ENCODE data around the gene OPA1. TPM values are rescaled to one million over a fixed set of nuclear protein-coding genes. Genes with fewer than 3 reads are reported as not detected.

Gene OPA1
- total and polyA plus RNA-seq, 2 of the 13 experiments (the other 11 are each of a cell fraction or from before 2014, with no cell fraction given): 26.7 to 78.5 TPM

DNA sequence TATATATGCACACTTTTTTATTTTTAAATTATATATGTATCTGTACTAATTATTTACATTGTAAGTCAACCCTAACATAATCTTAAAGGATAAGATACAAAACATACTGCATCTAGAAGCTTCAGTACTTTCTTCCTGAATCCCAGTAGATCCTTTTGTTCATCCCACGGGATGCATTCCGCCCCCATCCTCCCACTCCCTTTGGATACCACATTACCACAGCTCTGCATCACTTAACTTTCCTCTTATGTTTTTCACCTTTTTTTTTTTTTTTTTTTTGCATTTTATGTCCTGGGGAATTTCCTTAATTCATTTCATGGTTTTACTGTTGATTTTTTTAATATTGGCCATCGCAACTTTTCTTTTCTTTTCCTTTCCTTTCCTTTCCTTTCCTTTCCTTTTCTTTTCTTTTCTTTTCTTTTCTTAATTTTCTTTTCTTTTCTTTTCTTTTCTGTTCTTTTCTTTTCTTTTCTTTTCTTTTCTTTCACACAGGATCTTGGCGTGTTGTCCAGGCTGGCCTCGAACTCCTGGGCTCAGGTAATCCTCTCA, 3.0 kb downstream of the OPA1 start (continued):
- TF ChIP-seq BRCA1 (CRISPR knock-in tag; IDR thresholded peaks at IDR 0.05) (no peak), ZNF530 (CRISPR knock-in tag; IDR thresholded peaks at IDR 0.05; ENCODE audit: low read depth) (no peak), DNMT3B (CRISPR knock-in tag; conservative IDR thresholded peaks at IDR 0.05) (no peak), EP300 (IDR thresholded peaks at IDR 0.05; ENCODE audit: low read depth in 2 of 2, low read length in 2 of 2) (no peak), EP300 (CRISPR knock-in tag; IDR thresholded peaks at IDR 0.05; ENCODE audit: borderline replicate concordance) (no peak)

DNA sequence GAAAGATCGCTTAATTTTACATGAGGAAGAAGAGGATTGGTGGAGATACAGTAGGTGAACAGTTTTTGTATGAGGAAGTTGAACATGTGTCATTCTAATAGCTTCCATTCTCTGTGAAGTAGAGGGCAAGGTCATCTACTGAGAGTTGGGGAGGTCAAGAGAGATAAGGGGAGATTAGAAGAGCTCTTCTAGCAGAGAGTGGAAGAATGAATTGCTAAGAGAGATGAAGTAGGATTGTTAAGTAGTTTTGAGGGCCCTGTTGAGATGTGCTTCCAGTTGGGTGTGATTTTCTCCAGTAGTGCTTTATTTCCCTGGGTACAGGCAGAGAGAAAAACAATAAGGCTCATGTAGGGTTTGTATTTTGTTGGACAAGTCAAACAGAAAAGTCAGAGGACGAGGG, 5.2 kb downstream of the OPA1 start:
- in situ Hi-C loops (cut with HindIII; ENCODE audit: extremely low pct_ligation_motif_present, low pct_unique_long_range_greater_than_20kb): loop anchor here (25.0 kb wide), 1 partner anchor 686 kb away; the partner anchor contains the start of gene MB21D2
- no peak for ATAC-seq
- Histone ChIP-seq H3K36me3 (replicated peaks in 1 of 2; ENCODE audit: control insufficient read depth in 1 of 2, insufficient read depth in 2 of 2, low read length in 2 of 2) (peaks cover 4 to 44% of the 10 kb centered on the region in 2 experiments; a peak in 4 of 5 replicates), H3K27ac (ENCODE audit: extremely low read length, insufficient read depth, low read length) (no peak overlapping the region), H3K9me3 (ENCODE audit: low read length) (no peaks in the 10 kb centered on the region), H3K27me3 (ENCODE audit: control insufficient read depth in 1 of 2, insufficient read depth in 2 of 2, low read length in 2 of 2) (peaks cover 0 to 5% of the 10 kb centered on the region in 2 experiments; a peak in 1 of 5 replicates), H2AFZ (ENCODE audit: low read length) (no peak overlapping the region), H3K79me2 (ENCODE audit: insufficient read depth, low read length) (peaks cover 82% of the 10 kb centered on the region), H3K9ac (ENCODE audit: insufficient read depth, low read depth, low read length) (no peak overlapping the region), H4K20me1 (ENCODE audit: insufficient read depth, low read length) (peaks cover 5% of the 10 kb centered on the region; the same call in 1 of the 2 replicates), H3K4me2 (ENCODE audit: low read depth, low read length) (no peak overlapping the region), H3K4me3 (replicated peaks in 1 of 3; ENCODE audit: insufficient read depth in 1 of 3, low read depth in 2 of 3, low read length in 3 of 3) (no peak overlapping the region), H3K4me1 (ENCODE audit: insufficient read depth, low read length) (peaks cover 25% of the 10 kb centered on the region)
- 97% methylated on average over 2 of the region's 2 CpGs for WGBS (ENCODE audit: low lambda C conversion rate)
- ChIA-PET POLR2A (no interaction called here), CTCF (ENCODE audit: low intra/inter-chr PET ratio, low total read pairs) (no interaction called here)
- DNase-seq (ENCODE audit: low spot score): no peak
- intact Hi-C loops (cut with micrococcal nuclease; ENCODE audit: unreplicated experiment): loop anchor here (10.0 kb wide), 2 partner anchors 537 to 703 kb away; partner anchors contain the start of gene HES1
- BruUV-seq (replicated peaks): no TSS peak
- FAIRE-seq: no peak
- TF ChIP-seq ARID4A (CRISPR knock-in tag; IDR thresholded peaks at IDR 0.05; ENCODE audit: borderline replicate concordance) (no peak), DBP (CRISPR knock-in tag; IDR thresholded peaks at IDR 0.05; ENCODE audit: not compliant biosample characterization) (no peak), DNMT3B (CRISPR knock-in tag; conservative IDR thresholded peaks at IDR 0.05) (no peak), ZNF18 (CRISPR knock-in tag; IDR thresholded peaks at IDR 0.05; ENCODE audit: insufficient replicate concordance) (no peak), ZFY (CRISPR knock-in tag; IDR thresholded peaks at IDR 0.05) (no peak), ARNT (IDR thresholded peaks at IDR 0.05) (no peak), ARNT2 (CRISPR knock-in tag; IDR thresholded peaks at IDR 0.05; ENCODE audit: low read depth) (no peak), KAT2B (IDR thresholded peaks at IDR 0.05; ENCODE audit: borderline replicate concordance, low read depth, low read length) (no peak)
- TF ChIP-seq, protein P1, sequence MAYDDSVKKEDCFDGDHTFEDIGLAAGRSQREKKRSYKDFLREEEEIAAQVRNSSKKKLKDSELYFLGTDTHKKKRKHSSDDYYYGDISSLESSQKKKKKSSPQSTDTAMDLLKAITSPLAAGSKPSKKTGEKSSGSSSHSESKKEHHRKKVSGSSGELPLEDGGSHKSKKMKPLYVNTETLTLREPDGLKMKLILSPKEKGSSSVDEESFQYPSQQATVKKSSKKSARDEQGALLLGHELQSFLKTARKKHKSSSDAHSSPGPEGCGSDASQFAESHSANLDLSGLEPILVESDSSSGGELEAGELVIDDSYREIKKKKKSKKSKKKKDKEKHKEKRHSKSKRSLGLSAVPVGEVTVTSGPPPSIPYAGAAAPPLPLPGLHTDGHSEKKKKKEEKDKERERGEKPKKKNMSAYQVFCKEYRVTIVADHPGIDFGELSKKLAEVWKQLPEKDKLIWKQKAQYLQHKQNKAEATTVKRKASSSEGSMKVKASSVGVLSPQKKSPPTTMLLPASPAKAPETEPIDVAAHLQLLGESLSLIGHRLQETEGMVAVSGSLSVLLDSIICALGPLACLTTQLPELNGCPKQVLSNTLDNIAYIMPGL (CRISPR knock-in tag; IDR thresholded peaks at IDR 0.05; ENCODE audit: borderline replicate concordance in 1 of 2, low read depth in 1 of 2): no peak
